ENCODE results near the gene TLX3. TPM values are rescaled to one million over a fixed set of nuclear protein-coding genes. Genes with fewer than 3 reads are reported as not detected.

TLX3 gene
- total RNA-seq, 1 experiment from 2014 or later = not detected

DNA sequence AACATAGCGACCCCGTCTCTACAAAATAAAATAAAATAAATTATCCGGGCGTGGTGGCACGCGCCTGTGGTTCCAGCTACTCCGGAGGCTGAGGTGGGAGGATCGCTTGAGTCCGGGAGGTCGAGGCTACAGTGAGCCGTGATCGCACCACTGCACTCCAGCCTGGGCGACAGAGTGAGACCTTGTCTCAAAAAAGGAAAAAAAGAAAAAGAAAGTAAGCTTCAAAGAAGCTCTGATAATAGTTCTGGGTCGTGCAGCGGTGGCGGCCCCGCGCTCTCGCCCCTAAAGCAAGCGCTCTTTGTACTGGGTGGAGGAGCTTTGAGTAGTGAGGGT is 6.8 kb downstream of the TLX3 start:
- no TSS peak for BruUV-seq (replicated peaks)
- Histone ChIP-seq H3K27me3 (ENCODE audit: control insufficient read depth, insufficient read depth, low read length) (no peaks in the 10 kb centered on the region; the same call in 1 of the 2 replicates), H3K9me3 (ENCODE audit: control insufficient read depth, insufficient read depth, low read depth, low read length) (no peaks in the 10 kb centered on the region), H3K4me1 (ENCODE audit: control insufficient read depth, insufficient read depth, low read length) (no peaks in the 10 kb centered on the region), H3K36me3 (ENCODE audit: control insufficient read depth, insufficient read depth, low read length) (no peaks in the 10 kb centered on the region), H3K4me3 (ENCODE audit: low read depth in 2 of 2, low read length in 2 of 2) (no peak overlapping the region), H3K27ac (ENCODE audit: low read length) (no peak overlapping the region)
- DNase-seq (ENCODE audit: low read depth, low spot score) (no peak), ATAC-seq (no peak)
- ChIA-PET POLR2A (no interaction called here), CTCF (no interaction called here)
- in situ Hi-C loops (cut with HindIII; ENCODE audit: low pct_unique_long_range_greater_than_20kb, low sequenced_read_pairs) = no loop called here
- intact Hi-C loops (cut with micrococcal nuclease; ENCODE audit: unreplicated experiment) = no loop called here
- TF ChIP-seq TCF7L2 (IDR thresholded peaks at IDR 0.05; ENCODE audit: low read depth, low read length) (no peak), POLR2AphosphoS5 (IDR thresholded peaks at IDR 0.05; ENCODE audit: low read depth, low read length) (no peak), SIN3A (IDR thresholded peaks at IDR 0.05; ENCODE audit: borderline replicate concordance, insufficient read depth, low read depth, low read length) (no peak)
- TF ChIP-seq, protein P1, sequence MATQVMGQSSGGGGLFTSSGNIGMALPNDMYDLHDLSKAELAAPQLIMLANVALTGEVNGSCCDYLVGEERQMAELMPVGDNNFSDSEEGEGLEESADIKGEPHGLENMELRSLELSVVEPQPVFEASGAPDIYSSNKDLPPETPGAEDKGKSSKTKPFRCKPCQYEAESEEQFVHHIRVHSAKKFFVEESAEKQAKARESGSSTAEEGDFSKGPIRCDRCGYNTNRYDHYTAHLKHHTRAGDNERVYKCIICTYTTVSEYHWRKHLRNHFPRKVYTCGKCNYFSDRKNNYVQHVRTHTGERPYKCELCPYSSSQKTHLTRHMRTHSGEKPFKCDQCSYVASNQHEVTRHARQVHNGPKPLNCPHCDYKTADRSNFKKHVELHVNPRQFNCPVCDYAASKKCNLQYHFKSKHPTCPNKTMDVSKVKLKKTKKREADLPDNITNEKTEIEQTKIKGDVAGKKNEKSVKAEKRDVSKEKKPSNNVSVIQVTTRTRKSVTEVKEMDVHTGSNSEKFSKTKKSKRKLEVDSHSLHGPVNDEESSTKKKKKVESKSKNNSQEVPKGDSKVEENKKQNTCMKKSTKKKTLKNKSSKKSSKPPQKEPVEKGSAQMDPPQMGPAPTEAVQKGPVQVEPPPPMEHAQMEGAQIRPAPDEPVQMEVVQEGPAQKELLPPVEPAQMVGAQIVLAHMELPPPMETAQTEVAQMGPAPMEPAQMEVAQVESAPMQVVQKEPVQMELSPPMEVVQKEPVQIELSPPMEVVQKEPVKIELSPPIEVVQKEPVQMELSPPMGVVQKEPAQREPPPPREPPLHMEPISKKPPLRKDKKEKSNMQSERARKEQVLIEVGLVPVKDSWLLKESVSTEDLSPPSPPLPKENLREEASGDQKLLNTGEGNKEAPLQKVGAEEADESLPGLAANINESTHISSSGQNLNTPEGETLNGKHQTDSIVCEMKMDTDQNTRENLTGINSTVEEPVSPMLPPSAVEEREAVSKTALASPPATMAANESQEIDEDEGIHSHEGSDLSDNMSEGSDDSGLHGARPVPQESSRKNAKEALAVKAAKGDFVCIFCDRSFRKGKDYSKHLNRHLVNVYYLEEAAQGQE (IDR thresholded peaks at IDR 0.05; ENCODE audit: insufficient read depth in 1 of 2, low read depth in 2 of 2, low read length in 1 of 2) = no peak
- TF ChIP-seq, protein P2, sequence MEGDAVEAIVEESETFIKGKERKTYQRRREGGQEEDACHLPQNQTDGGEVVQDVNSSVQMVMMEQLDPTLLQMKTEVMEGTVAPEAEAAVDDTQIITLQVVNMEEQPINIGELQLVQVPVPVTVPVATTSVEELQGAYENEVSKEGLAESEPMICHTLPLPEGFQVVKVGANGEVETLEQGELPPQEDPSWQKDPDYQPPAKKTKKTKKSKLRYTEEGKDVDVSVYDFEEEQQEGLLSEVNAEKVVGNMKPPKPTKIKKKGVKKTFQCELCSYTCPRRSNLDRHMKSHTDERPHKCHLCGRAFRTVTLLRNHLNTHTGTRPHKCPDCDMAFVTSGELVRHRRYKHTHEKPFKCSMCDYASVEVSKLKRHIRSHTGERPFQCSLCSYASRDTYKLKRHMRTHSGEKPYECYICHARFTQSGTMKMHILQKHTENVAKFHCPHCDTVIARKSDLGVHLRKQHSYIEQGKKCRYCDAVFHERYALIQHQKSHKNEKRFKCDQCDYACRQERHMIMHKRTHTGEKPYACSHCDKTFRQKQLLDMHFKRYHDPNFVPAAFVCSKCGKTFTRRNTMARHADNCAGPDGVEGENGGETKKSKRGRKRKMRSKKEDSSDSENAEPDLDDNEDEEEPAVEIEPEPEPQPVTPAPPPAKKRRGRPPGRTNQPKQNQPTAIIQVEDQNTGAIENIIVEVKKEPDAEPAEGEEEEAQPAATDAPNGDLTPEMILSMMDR (IDR thresholded peaks at IDR 0.05) = no peak

DNA sequence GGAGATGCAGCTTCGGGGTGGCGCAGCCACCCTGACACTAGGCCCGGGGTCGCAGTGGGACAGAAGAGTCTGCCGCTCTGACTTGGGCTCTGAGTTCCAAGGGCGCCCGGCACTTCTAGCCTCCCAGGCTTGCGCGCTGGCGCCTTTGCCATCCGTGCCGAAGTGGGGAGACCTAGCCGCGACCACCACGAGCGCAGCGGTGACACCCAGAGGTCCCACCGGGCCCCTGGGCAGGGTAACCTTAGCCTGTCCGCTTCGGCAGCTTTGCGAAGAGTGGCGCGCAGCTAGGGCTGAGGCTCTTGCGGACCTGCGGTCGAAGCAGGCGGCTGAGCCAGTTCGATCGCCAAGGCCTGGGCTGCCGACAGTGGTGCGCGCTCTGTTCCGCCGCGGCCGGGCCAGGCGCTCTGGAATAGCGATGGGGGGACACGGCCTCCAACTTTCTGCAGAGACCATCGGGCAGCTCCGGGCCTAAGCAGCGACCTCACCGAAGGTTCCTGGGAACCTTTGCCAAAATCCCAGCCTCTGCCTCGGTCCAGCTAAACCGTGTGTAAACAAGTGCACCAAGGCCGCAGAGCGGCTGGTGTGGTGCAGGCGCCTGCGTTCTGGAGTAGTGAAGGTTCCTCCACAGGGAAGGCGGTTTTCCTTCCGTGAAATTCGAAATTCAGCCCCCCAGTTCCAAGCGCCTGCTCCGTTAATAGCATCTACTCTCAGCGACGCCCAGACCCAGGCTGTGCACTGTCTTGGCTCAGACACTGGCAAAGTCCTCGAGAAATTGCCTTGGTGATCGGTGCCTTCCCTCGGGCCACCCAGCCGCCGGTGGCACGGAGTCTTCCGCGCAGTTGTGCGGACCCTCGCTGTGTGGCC is 7.4 kb downstream of the TLX3 start:
- no peak overlapping the region for H3K4me3 ChIP-seq (ENCODE audit: low read depth in 2 of 2, low read length in 2 of 2)
- no peaks in the 10 kb centered on the region for H3K4me1 ChIP-seq (ENCODE audit: control insufficient read depth, insufficient read depth, low read length)
- TF ChIP-seq, protein P2 (IDR thresholded peaks at IDR 0.05) = no peak
- TF ChIP-seq TCF7L2 (IDR thresholded peaks at IDR 0.05; ENCODE audit: low read depth, low read length) (no peak), POLR2AphosphoS5 (IDR thresholded peaks at IDR 0.05; ENCODE audit: low read depth, low read length) (no peak), SIN3A (IDR thresholded peaks at IDR 0.05; ENCODE audit: borderline replicate concordance, insufficient read depth, low read depth, low read length) (no peak)
- TF ChIP-seq, protein P1 (IDR thresholded peaks at IDR 0.05; ENCODE audit: insufficient read depth in 1 of 2, low read depth in 2 of 2, low read length in 1 of 2) = no peak
- no peaks in the 10 kb centered on the region for H3K9me3 ChIP-seq (ENCODE audit: control insufficient read depth, insufficient read depth, low read depth, low read length)
- no peak overlapping the region for H3K27ac ChIP-seq (ENCODE audit: low read length)
- intact Hi-C loops (cut with micrococcal nuclease; ENCODE audit: unreplicated experiment) = no loop called here
- no peaks in the 10 kb centered on the region for H3K36me3 ChIP-seq (ENCODE audit: control insufficient read depth, insufficient read depth, low read length)
- in situ Hi-C loops (cut with HindIII; ENCODE audit: low pct_unique_long_range_greater_than_20kb, low sequenced_read_pairs) = no loop called here
- ChIA-PET POLR2A (no interaction called here), CTCF (no interaction called here)
- no TSS peak for BruUV-seq (replicated peaks)
- no peaks in the 10 kb centered on the region; the same call in 1 of the 2 replicates for H3K27me3 ChIP-seq (ENCODE audit: control insufficient read depth, insufficient read depth, low read length)
- DNase-seq (ENCODE audit: low read depth, low spot score) (no peak), ATAC-seq (no peak)
